Mammary epithelial cell (primary cell): ENCODE results near the gene ARHGAP44.

Experiments used
- CTCF ChIP-seq, 2 donors: IDR thresholded peaks in 1 of 2; conservative IDR thresholded peaks in 1 of 2; 2 replicates each; pipeline ENCODE4 v1.5.1; 2011 to 2012; ENCODE audit warnings: inconsistent platforms in 2 of 2, low read length in 2 of 2, mild to moderate bottlenecking in 2 of 2, control low read depth in 1 of 2, low read depth in 1 of 2; ENCODE audit not compliant: insufficient read depth in 1 of 2; ENCODE audit errors: extremely low read depth in 1 of 2
- EZH2 ChIP-seq: IDR thresholded peaks from 2 replicates; pipeline ENCODE4 v1.6.1; 2012; ENCODE audit warnings: low read length, inconsistent platforms, borderline replicate concordance

GRCh38 chr17:12990041-12990808, 200.9 kb downstream of the ARHGAP44 start:
- TF ChIP-seq CTCF (conservative IDR thresholded peaks at IDR 0.05 in 1 of 2, IDR thresholded peaks at IDR 0.05 in 1 of 2; ENCODE audit: extremely low read depth in 1 of 2, insufficient read depth in 1 of 2, low read depth in 1 of 2, low read length in 2 of 2) = no peak
- no peak for TF ChIP-seq EZH2
